Rectal smooth muscle tissue (tissue), 1 donor: ENCODE measurements around the gene SLC17A7.

ENCODE experiments used
- H3K27ac ChIP-seq: one replicate; pipeline ENCODE4 v1.7.0; 2013; ENCODE audit warnings: low read depth, low read length, inconsistent platforms
- H3K27me3 ChIP-seq: one replicate; pipeline ENCODE4 v1.7.0; 2013; ENCODE audit warnings: low read length; ENCODE audit not compliant: control insufficient read depth, insufficient read depth
- H3K36me3 ChIP-seq: one replicate; pipeline ENCODE4 v1.7.0; 2013; ENCODE audit warnings: low read length; ENCODE audit not compliant: control insufficient read depth, insufficient read depth
- H3K4me1 ChIP-seq: one replicate; pipeline ENCODE4 v1.7.0; 2013; ENCODE audit warnings: low read length; ENCODE audit not compliant: control insufficient read depth, insufficient read depth
- H3K4me3 ChIP-seq: one replicate; pipeline ENCODE4 v1.7.0; 2013; ENCODE audit warnings: low read length
- H3K9ac ChIP-seq: one replicate; pipeline ENCODE4 v1.7.0; 2013; ENCODE audit warnings: low read length

SLC17A7 gene

GRCh38 chr19:49415810-49416200 lies 25.5 kb downstream of the SLC17A7 start:
- Histone ChIP-seq H3K27me3 (peaks cover 19% of the 10 kb centered on the region), H3K36me3 (no peaks in the 10 kb centered on the region), H3K4me3 (no peak overlapping the region), H3K27ac (no peak overlapping the region), H3K9ac (no peak overlapping the region), H3K4me1 (no peaks in the 10 kb centered on the region)

GRCh38 chr19:49415102-49415809 lies 26.1 kb downstream of the SLC17A7 start:
- Histone ChIP-seq H3K36me3 (no peaks in the 10 kb centered on the region), H3K4me1 (no peaks in the 10 kb centered on the region), H3K9ac (no peak overlapping the region), H3K27ac (no peak overlapping the region), H3K27me3 (peaks cover 14% of the 10 kb centered on the region), H3K4me3 (no peak overlapping the region)

- no peak overlapping the region for H3K9ac ChIP-seq
- no peaks in the 10 kb centered on the region for H3K36me3 ChIP-seq
- H3K27me3 ChIP-seq, result peaks cover 8% of the 10 kb centered on the region
- H3K4me1 ChIP-seq, result no peaks in the 10 kb centered on the region
- no peak overlapping the region for H3K4me3 ChIP-seq
- no peak overlapping the region for H3K27ac ChIP-seq
Observed at GRCh38 chr19:49414256-49414655, 27.1 kb downstream of the SLC17A7 start.

GRCh38 chr19:49413348-49413747 lies 28.0 kb downstream of the SLC17A7 start:
- no peak overlapping the region for H3K9ac ChIP-seq
- H3K27me3 ChIP-seq, result peaks cover 8% of the 10 kb centered on the region
- H3K4me3 ChIP-seq, result no peak overlapping the region
- no peaks in the 10 kb centered on the region for H3K36me3 ChIP-seq
- H3K4me1 ChIP-seq, result no peaks in the 10 kb centered on the region
- H3K27ac ChIP-seq, result no peak overlapping the region

GRCh38 chr19:49411681-49412326 lies 29.5 kb downstream of the SLC17A7 start:
- peaks cover 4% of the 10 kb centered on the region for H3K27me3 ChIP-seq
- H3K4me3 ChIP-seq, result no peak overlapping the region
- no peak overlapping the region for H3K9ac ChIP-seq
- H3K4me1 ChIP-seq, result no peaks in the 10 kb centered on the region
- no peak overlapping the region for H3K27ac ChIP-seq
- H3K36me3 ChIP-seq, result no peaks in the 10 kb centered on the region

GRCh38 chr19:49409441-49410029 lies 31.8 kb downstream of the SLC17A7 start:
- Histone ChIP-seq H3K36me3 (no peaks in the 10 kb centered on the region), H3K9ac (no peak overlapping the region), H3K4me1 (no peaks in the 10 kb centered on the region), H3K27me3 (no peaks in the 10 kb centered on the region), H3K27ac (no peak overlapping the region), H3K4me3 (no peak overlapping the region)

- H3K27ac ChIP-seq, result no peak overlapping the region
- H3K27me3 ChIP-seq, result no peaks in the 10 kb centered on the region
- H3K36me3 ChIP-seq, result no peaks in the 10 kb centered on the region
- H3K4me3 ChIP-seq, result no peak overlapping the region
- H3K4me1 ChIP-seq, result no peaks in the 10 kb centered on the region
- H3K9ac ChIP-seq, result no peak overlapping the region
Observed at GRCh38 chr19:49408816-49409440, 32.4 kb downstream of the SLC17A7 start.

- no peaks in the 10 kb centered on the region for H3K36me3 ChIP-seq
- no peak overlapping the region for H3K4me3 ChIP-seq
- H3K27ac ChIP-seq, result no peak overlapping the region
- H3K27me3 ChIP-seq, result no peaks in the 10 kb centered on the region
- H3K9ac ChIP-seq, result no peak overlapping the region
- no peaks in the 10 kb centered on the region for H3K4me1 ChIP-seq
Observed at GRCh38 chr19:49407482-49408015, 33.8 kb downstream of the SLC17A7 start.

GRCh38 chr19:49407079-49407478 lies 34.2 kb downstream of the SLC17A7 start:
- Histone ChIP-seq H3K27me3 (no peaks in the 10 kb centered on the region), H3K9ac (no peak overlapping the region)

GRCh38 chr19:49403404-49404187 lies 37.7 kb downstream of the SLC17A7 start:
- Histone ChIP-seq H3K4me1 (no peaks in the 10 kb centered on the region), H3K36me3 (no peaks in the 10 kb centered on the region), H3K4me3 (no peak overlapping the region), H3K27ac (no peak overlapping the region), H3K9ac (no peak overlapping the region), H3K27me3 (no peaks in the 10 kb centered on the region)

More at GRCh38 chr19:49407079-49407478, 34.2 kb downstream of the SLC17A7 start:
- H3K36me3 ChIP-seq, result no peaks in the 10 kb centered on the region
- no peak overlapping the region for H3K27ac ChIP-seq
- H3K4me1 ChIP-seq, result no peaks in the 10 kb centered on the region
- no peak overlapping the region for H3K4me3 ChIP-seq

- no peaks in the 10 kb centered on the region for H3K36me3 ChIP-seq
- H3K4me1 ChIP-seq, result no peaks in the 10 kb centered on the region
- H3K27me3 ChIP-seq, result no peaks in the 10 kb centered on the region
- H3K4me3 ChIP-seq, result no peak overlapping the region
- H3K27ac ChIP-seq, result no peak overlapping the region
- no peak overlapping the region for H3K9ac ChIP-seq
Observed at GRCh38 chr19:49400029-49400428, 41.3 kb downstream of the SLC17A7 start.

- no peak overlapping the region for H3K27ac ChIP-seq
- no peak overlapping the region for H3K4me3 ChIP-seq
- no peak overlapping the region for H3K9ac ChIP-seq
- no peaks in the 10 kb centered on the region for H3K36me3 ChIP-seq
- no peaks in the 10 kb centered on the region for H3K4me1 ChIP-seq
- no peaks in the 10 kb centered on the region for H3K27me3 ChIP-seq
Observed at GRCh38 chr19:49398931-49399330, 42.4 kb downstream of the SLC17A7 start.
